Testis (tissue), 3 donors: ENCODE results near the gene GSG1L2. TPM values are rescaled to one million over a fixed set of nuclear protein-coding genes. Genes with fewer than 3 reads are reported as not detected.

Experiments
- DNase-seq: peaks from one replicate; pipeline ENCODE4 v3.0.0-alpha.2; 2019
- H3K27ac ChIP-seq, 2 donors: fragments of 200-600 bp; sonication (generic); one replicate each; pipeline ENCODE4 v1.5.1; 2019
- H3K27me3 ChIP-seq: fragments of 200-600 bp; sonication (generic); one replicate; pipeline ENCODE4 v1.5.1; 2019
- H3K36me3 ChIP-seq: fragments of 200-600 bp; sonication (generic); one replicate; pipeline ENCODE4 v1.5.1; 2017; ENCODE audit warnings: low read depth; ENCODE audit errors: missing control alignments
- H3K4me1 ChIP-seq: fragments of 200-600 bp; sonication (generic); one replicate; pipeline ENCODE4 v1.5.1; 2019
- H3K4me3 ChIP-seq, 2 donors: fragments of 200-600 bp; sonication (generic); one replicate each; pipeline ENCODE4 v1.5.1; 2017 to 2019
- H3K9me3 ChIP-seq: fragments of 200-600 bp; sonication (generic); one replicate; pipeline ENCODE4 v1.5.1; 2017
- POLR2A ChIP-seq: fragments of 450-650 bp; IDR thresholded peaks from one replicate; pipeline ENCODE4 v1.6.1; 2017; ENCODE audit warnings: antibody characterized with exemption, mild to moderate bottlenecking, moderate library complexity
- WGBS, 2 donors: methylation state at CpG; one replicate each; pipeline ENCODE4 v1.1.5; 2018; 5-methylcytosine and 5-hydroxymethylcytosine counted together
- intact Hi-C: fragments of 100-400 bp; cut with DNase I; formaldehyde crosslinking; loops from one replicate; pipeline ENCODE4 v1.15.1; 2023; ENCODE audit warnings: low total_unique reads
- polyA plus RNA-seq: library from polyadenylated mRNA; stranded (reverse); fragments of 350-450 nt; fragmentation: Illumina TruSeq; extraction: RNeasy Lipid Tissue Mini Kit (QIAGEN cat#74804); gene quantifications from one replicate; pipeline ENCODE4 v1.2.3, GENCODE V29; 2014; ENCODE audit warnings: low read depth, low replicate concordance; ENCODE audit not compliant: insufficient read depth
- total RNA-seq, 2 donors: library from RNA; depleted of rRNA; stranded (reverse); fragments of >200 nt; gene quantifications; one replicate each; pipeline ENCODE4 v1.2.3, GENCODE V29; 2016
- TF ChIP-seq, protein P1 (sequence below), 3 experiments: fragments of 450-650 bp in 2 of 3; fragments of 200-600 bp in 1 of 3; sonication (generic) in 1 of 3; IDR thresholded peaks; one replicate each; pipeline ENCODE4 v1.5.1; 2016 to 2019; ENCODE audit warnings: antibody characterized with exemption in 3 of 3, mild to moderate bottlenecking in 2 of 3, moderate library complexity in 1 of 3

Gene GSG1L2
- total and polyA plus RNA-seq, 3 donors from 2014 or later = 0.50 to 0.79 TPM; not detected in 1

DNA sequence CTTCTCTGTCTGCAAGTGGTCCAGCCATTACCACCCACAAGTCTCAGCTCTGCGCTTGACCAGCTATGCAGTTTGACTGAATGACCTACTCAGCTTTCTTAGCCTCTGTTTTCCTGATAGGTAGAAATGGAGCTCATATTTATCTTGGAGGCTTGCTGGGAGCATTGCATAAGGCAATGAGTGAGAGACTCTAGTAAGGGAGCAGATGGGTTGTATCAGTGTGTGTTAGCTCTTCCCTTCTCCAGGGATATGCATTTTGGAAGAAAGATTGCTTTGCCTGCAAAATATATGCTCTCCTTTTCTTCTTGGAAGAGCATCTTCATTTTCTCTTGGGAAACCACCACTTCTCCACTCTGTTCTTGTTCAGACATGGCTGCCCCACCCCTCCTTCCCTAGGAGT, 56.6 kb downstream of the GSG1L2 start:
- Histone ChIP-seq H3K27me3 (no peaks in the 10 kb centered on the region), H3K4me3 (no peak overlapping the region), H3K9me3 (no peaks in the 10 kb centered on the region), H3K4me1 (no peaks in the 10 kb centered on the region), H3K27ac (no peak overlapping the region), H3K36me3 (no peaks in the 10 kb centered on the region)
- TF ChIP-seq, protein P1, sequence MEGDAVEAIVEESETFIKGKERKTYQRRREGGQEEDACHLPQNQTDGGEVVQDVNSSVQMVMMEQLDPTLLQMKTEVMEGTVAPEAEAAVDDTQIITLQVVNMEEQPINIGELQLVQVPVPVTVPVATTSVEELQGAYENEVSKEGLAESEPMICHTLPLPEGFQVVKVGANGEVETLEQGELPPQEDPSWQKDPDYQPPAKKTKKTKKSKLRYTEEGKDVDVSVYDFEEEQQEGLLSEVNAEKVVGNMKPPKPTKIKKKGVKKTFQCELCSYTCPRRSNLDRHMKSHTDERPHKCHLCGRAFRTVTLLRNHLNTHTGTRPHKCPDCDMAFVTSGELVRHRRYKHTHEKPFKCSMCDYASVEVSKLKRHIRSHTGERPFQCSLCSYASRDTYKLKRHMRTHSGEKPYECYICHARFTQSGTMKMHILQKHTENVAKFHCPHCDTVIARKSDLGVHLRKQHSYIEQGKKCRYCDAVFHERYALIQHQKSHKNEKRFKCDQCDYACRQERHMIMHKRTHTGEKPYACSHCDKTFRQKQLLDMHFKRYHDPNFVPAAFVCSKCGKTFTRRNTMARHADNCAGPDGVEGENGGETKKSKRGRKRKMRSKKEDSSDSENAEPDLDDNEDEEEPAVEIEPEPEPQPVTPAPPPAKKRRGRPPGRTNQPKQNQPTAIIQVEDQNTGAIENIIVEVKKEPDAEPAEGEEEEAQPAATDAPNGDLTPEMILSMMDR (IDR thresholded peaks at IDR 0.05) = no peak
- no peak for TF ChIP-seq POLR2A
- 91% methylated on average over 1 of the region's 1 CpG for WGBS, 2 donors
- DNase-seq = no peak
- intact Hi-C loops = no loop called here

- Histone ChIP-seq H3K4me1 (no peaks in the 10 kb centered on the region), H3K4me3 (no peak overlapping the region), H3K36me3 (no peaks in the 10 kb centered on the region), H3K27me3 (no peaks in the 10 kb centered on the region), H3K9me3 (no peaks in the 10 kb centered on the region), H3K27ac (no peak overlapping the region)
- TF ChIP-seq, protein P1 (IDR thresholded peaks at IDR 0.05) = no peak
- no peak for TF ChIP-seq POLR2A
- no peak for DNase-seq
- 57 to 65% methylated on average over 4 of the region's 4 CpGs for WGBS, 2 donors
- intact Hi-C loops = no loop called here
These were observed 58.2 kb downstream of the GSG1L2 start for GRCh38 chr17:9763643-9764042.

- Histone ChIP-seq H3K27ac (no peak overlapping the region), H3K9me3 (no peaks in the 10 kb centered on the region), H3K36me3 (no peaks in the 10 kb centered on the region), H3K4me3 (no peak overlapping the region), H3K27me3 (no peaks in the 10 kb centered on the region), H3K4me1 (no peaks in the 10 kb centered on the region)
- DNase-seq = no peak
- no peak for TF ChIP-seq POLR2A
- TF ChIP-seq, protein P1 (IDR thresholded peaks at IDR 0.05) = no peak
- intact Hi-C loops = no loop called here
- 85 to 96% methylated on average over 1 of the region's 1 CpG for WGBS, 2 donors
These were observed 61.6 kb downstream of the GSG1L2 start for GRCh38 chr17:9760266-9760665.

DNA sequence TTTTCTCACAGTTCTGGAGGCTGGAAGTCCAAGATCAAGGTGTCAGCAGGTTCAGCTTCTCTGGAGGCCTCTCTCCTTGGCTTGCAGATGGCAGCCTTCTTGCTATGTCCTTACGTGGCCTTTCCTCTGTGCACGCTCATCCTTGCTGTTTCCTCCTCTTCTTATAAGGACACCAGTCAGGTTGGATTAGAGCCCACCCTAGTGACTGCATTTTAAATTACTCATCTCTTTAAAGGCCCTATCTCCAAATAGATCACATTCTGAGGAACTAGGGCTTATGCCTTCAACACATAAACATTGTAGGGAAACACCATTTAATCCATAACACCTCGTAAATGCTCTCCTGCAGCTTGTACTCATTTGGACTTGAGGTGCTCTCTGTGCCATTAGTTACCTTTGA, 66.8 kb downstream of the GSG1L2 start:
- intact Hi-C loops = no loop called here
- H3K27me3 ChIP-seq = no peaks in the 10 kb centered on the region
- 84 to 88% methylated on average over 3 of the region's 3 CpGs for WGBS, 2 donors
- H3K4me3 ChIP-seq = no peak overlapping the region
- no peaks in the 10 kb centered on the region for H3K4me1 ChIP-seq
- no peaks in the 10 kb centered on the region for H3K9me3 ChIP-seq
- H3K36me3 ChIP-seq = no peaks in the 10 kb centered on the region
- H3K27ac ChIP-seq = no peak overlapping the region
- DNase-seq = no peak
- no peak for TF ChIP-seq POLR2A
- TF ChIP-seq, protein P1 (IDR thresholded peaks at IDR 0.05) = no peak

Other genes with a start within 250 kb of the GSG1L2 start
- gene STX8, start 246.3 kb downstream of the GSG1L2 start, total RNA-seq = 100 to 1,000 TPM; 103 to 125 TPM
- gene STX8, start 246.3 kb downstream of the GSG1L2 start, polyA plus RNA-seq = 160 TPM
- gene CFAP52, start 245.4 kb downstream of the GSG1L2 start, total RNA-seq = 10 to 100 TPM in 1 of 2 donors, 1 to 10 TPM in 1; 8.9 to 19.5 TPM
- gene CFAP52, start 245.4 kb downstream of the GSG1L2 start, polyA plus RNA-seq = 47.7 TPM
- 1 to 10 TPM; 6.4 to 7.2 TPM for gene USP43, start 176.6 kb downstream of the GSG1L2 start, total RNA-seq
- gene USP43, start 176.6 kb downstream of the GSG1L2 start, polyA plus RNA-seq = 4.6 TPM
- gene DHRS7C, start 30.5 kb downstream of the GSG1L2 start, total RNA-seq = under 1 TPM in 1 of 2 donors, not detected in 1; 0.79 TPM
- 0.46 TPM for gene DHRS7C, start 30.5 kb downstream of the GSG1L2 start, polyA plus RNA-seq
- 1 to 10 TPM in 1 of 2 donors, under 1 TPM in 1; 0.81 to 1.3 TPM for gene GLP2R, start 3.8 kb upstream of the GSG1L2 start, total RNA-seq
- gene GLP2R, start 3.8 kb upstream of the GSG1L2 start, polyA plus RNA-seq = 0.70 TPM
- gene RCVRN, start 83.2 kb upstream of the GSG1L2 start, total RNA-seq = under 1 TPM; 0.50 to 0.63 TPM
- 0.32 TPM for gene RCVRN, start 83.2 kb upstream of the GSG1L2 start, polyA plus RNA-seq